ENCODE results near the gene DRD3.

The DRD3 gene

DNA sequence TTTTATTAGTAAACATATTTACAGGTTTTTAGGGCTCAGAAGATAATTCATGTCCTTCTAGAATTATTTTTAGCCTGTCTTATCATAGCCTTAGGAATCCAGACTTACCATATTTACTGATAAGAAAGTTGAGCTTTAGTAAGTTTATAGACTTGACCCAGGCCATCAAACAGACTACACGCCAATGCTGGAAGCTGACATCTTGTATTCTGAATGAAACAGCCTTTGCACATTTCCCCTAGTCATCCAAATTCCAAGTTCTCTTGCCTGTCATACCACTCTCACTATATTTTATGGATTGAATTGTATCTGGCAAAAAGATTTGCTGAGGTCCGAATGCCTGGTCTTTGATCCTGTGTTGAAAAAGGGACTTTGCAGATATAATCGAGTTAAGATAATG, 58.6 kb downstream of the DRD3 start:
- DNase-seq (ENCODE audit: low read depth in 3 of 3), result no peak

DNA sequence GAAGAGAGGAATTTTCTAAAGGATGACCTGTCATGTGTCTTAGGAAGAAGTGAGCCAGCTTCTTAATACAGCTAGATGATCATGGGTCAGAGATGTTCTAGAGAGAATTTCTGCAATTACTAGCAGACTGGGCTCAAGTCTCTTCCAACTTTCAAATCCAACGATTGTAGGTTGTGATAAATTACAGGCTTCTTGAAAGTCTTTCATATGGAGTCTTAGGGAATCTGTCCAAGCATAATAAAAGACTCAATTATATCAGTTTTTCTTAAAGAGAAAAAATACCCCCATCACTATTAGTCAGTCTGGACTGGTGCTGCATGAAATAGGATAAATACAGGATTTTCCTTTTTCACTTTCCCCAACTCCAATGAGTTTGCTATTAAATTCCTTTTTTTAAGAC, 59.1 kb downstream of the DRD3 start:
- DNase-seq (ENCODE audit: low read depth in 3 of 3), result no peak

DNA sequence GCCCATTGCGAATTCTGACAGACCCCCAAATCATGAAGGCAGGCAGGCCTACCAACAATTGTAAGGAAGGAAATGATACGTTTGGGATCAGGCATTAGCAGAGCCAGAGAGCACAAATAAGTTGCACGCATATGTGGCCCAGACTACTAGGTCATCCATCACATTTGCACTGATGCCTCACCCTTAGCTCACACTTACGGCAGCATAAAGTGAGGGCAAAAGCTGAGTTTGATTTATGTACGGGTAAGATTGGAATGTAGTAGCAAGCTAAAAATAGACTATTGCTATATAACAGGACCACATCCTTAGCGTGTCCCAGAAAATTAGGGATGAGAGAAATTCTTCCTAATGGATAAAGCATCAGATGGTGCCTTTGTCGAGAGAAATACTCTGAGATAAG, 63.7 kb downstream of the DRD3 start:
- DNase-seq (ENCODE audit: low read depth in 3 of 3), result no peak

- no peak for DNase-seq (ENCODE audit: low read depth in 3 of 3)
Observed at GRCh38 chr3:114114719-114115118, 64.1 kb downstream of the DRD3 start.

DNA sequence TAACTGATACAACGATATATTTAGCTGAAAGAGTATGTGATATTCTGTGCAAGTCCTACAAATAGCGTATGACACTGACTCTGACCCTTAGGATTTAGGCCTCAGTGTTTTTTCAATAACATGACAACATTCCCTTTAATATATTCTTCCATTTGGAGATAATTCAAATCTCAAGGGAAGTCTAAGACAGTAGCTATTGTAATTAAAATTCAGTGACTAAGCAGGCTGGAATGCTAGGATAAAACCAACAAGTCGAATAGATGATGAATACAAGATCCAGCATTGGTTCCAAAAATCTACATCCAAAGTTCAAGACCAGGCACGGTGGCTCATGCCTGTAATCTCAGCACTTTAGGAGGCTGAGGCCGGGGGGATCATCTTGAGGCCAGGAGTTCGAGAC, 66.2 kb downstream of the DRD3 start:
- DNase-seq (ENCODE audit: low read depth in 3 of 3), result no peak

- no peak for DNase-seq (ENCODE audit: low read depth in 3 of 3)
Observed at GRCh38 chr3:114111060-114111770, 67.6 kb downstream of the DRD3 start.

DNA sequence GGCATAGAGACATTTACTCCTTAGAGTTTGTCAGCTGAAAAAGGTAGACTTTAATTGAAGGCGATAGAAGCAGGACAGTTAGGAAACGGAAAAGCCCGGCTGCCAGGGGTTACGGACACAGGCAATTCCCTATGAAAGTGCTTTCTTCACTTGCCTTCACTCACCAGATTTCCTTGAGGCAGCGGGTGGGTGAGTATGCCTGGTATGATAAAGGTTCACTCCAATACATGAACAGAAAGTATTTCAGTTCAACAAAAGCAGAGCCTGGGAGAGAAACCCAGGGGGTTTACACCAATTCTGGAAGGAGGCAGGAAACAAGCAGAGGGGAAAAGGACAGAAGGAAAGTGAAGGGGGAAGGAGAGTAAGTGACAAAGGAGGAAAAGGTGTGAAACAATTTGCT, 68.4 kb downstream of the DRD3 start:
- DNase-seq (ENCODE audit: low read depth in 3 of 3), result no peak

GRCh38 chr3:114108137-114108536, 70.7 kb downstream of the DRD3 start:
- no peak for DNase-seq (ENCODE audit: low read depth in 3 of 3)

DNA sequence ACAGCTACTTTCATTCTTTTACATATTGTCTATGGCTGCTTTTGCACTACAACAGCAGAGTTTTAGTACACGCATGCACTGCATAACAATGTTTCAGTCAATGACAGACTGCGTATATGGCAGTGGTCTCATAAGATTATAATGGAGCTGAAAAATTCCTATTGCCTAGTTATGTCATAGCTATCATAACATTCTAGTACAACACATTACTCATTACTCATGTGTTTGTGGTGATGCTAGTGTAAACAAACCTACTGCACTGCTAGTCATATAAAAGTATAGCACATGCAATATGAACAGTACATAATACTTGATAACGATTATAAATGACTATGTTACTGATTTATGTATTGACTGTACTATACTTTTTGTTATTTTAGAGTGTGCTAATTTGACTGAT, 74.4 kb downstream of the DRD3 start:
- no peak for DNase-seq (ENCODE audit: low read depth in 3 of 3)

DNA sequence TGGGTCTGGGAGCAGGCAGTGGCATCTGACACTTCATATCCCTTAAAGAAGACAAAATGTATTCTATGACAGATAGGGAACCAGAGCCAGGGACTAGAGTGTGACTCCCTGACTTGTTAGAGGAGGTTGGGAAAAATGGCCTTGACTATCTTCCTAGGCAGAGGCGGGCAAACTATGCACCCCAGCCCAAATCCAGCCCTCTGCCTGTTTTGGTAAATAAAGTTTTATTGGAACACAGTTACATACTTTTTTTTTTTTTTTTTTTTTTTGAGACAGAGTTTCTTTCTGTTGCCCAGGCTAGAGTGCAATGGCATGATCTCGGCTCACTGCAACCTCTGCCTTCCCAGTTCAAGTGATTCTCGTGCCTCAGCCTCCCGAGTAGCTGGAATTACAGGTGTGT, 75.0 kb downstream of the DRD3 start:
- no peak for DNase-seq (ENCODE audit: low read depth in 3 of 3)

GRCh38 chr3:114103181-114103580, 75.7 kb downstream of the DRD3 start:
- no peak for DNase-seq (ENCODE audit: low read depth in 3 of 3)

DNA sequence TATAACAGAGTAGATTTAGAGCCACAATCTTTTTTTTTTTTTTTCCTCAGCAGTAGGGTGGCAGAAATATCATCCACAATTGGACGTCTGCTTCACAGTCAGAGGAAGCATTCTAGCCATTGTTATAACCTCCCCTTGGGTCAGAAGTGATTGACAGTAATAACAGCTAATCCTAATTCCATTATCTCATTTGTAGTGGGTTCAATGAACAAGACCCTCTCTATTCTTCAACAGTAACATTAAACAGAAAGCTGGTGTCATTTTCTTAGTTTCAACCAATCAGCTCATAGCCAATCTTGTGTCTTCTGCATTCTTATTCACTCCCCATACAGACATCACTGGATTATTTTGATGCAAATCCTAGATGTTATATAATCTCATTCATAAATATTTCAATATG, 77.8 kb downstream of the DRD3 start:
- no peak for DNase-seq (ENCODE audit: low read depth in 3 of 3)

- DNase-seq (ENCODE audit: low read depth in 3 of 3), result no peak
Observed at GRCh38 chr3:114095796-114096195, 83.1 kb downstream of the DRD3 start.

- DNase-seq (ENCODE audit: low read depth in 3 of 3), result no peak
Observed at GRCh38 chr3:114093596-114093995, 85.3 kb downstream of the DRD3 start.

DNA sequence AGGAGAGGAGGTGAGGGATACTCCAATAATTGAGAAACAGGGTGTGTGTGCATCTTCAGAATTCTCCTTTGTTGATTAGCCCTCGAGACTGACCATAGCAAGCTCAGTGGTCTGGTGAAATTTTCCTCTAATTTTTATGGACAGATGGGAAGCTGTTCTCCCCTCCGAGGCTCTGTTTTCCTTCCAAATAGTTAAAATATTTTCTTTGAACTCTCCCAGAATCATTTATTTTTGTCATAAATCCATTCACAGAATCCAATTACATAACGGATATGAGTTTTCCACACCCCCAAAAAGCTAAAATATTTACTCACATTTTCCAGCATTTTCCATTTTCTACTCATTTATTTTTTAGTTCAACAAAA, 85.9 kb downstream of the DRD3 start:
- DNase-seq (ENCODE audit: low read depth in 3 of 3), result no peak

DNA sequence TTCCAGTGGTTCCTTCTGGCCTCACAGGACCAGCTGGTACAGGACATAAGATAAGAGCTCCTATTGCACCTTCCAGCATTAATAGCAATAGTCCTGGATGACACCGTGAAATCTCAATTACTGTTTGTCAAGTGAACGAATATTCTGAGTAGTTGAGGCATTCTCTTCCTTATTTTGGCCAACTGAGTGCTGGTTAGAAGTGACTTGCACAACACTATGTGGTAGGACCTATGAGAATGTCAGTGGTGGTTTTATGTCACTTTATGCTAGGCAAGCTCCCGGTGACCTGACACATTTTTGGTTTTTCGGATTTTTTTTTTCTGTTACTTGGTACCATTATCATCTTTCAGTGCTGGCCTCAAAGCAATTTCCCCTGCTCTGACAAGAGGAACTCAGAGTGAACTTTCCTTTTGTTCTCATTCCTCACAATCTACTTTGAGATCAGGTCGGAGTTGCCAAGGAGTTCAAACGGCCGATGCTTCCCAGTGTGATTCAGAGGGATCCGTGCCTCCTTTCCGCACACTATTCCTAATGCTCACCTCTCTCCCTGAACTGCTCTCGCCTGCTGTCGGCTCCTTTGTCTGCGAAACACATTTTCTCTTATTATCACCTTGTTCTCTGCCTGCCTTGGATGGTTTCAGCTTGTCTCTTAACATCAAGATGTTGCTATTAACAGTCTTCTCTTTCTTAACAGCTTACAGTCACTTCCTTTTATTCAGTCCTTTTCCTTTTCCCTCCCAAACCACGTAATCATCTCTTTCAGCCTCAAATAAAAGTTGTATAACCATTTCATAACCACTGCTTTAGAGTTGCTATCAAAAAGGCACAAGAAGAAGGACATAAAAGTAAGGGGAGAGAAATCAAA, 86.5 kb downstream of the DRD3 start:
- DNase-seq (ENCODE audit: low read depth in 3 of 3), result no peak

DNA sequence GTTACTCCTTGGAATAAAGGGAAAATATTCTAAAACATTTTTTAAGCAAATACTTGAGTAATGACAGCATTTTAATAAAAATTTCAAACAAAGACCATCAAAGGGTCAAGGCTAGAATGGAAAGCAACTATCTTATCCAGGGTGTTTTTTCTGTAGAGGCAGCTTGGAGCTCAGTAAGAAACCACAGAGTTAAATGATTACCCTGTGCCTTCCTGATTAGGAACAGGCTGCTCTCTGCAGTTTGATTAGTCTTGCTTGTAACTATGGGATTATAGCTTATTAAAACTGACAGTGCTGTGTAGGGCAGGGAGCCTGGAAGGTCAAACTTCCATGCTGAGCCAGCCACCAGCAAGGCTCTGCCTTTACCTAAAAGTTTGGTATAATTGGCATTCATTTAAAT, 89.2 kb downstream of the DRD3 start:
- no peak for DNase-seq (ENCODE audit: low read depth in 3 of 3)

DNA sequence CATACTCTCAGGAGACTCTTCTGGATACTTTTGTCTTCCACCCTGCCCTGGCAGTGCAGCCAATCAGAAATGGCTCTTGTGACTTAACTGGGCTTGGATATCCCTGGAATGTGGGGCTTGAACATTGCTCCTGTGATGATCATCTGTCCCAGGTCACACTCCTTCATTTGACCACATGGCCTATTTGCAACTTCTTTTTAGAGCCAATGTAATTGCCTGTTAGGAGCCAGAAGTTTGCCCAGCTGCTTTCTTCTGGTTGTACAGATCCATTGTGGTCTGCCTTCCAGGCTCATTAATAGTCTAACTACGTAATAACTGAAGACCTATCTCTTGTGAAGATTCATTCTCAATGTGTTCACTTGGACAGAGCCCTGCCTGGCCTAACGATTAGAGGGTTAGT, 92.5 kb downstream of the DRD3 start:
- no peak for DNase-seq (ENCODE audit: low read depth in 3 of 3)

DNA sequence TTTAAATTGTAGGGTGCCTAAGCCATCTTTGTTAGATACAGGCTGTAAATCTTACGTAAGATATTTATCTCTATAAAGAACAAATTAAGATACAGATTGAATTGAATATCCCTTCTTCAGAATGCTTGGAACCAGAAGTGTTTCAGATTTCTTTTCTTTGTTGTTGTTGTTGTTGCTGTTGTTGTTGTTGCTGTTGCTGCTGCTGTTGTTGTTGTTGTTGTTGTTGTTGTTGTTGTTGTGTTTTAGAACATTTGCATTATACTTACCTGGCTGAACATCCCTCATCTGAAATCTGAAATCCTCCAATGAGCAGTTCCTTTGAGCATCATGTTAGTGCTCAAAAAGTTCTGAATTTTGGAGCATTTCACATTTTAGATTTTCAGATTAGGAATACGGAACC, 95.7 kb downstream of the DRD3 start:
- DNase-seq (ENCODE audit: low read depth in 3 of 3), result no peak

DNA sequence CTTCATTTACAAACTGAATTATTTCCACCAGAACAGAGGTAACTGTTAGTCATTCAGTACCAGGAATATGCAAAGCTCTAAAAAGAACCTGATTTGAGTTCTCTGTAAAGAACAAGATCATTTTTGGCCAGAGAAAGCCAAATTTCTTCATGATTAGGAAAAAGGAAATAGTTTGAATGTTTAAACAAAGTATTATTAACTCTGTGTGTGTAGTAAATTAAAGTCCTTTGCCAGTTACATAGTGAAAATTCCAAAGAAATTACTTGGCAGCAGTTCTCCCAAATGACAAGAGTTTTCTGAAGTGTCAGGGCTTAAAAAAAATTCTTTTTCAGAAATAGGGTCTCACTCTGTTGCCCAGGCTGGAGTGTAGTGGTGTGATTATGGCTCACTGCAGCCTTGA, 97.8 kb downstream of the DRD3 start:
- no peak for DNase-seq (ENCODE audit: low read depth in 3 of 3)

- no peak for DNase-seq (ENCODE audit: low read depth in 3 of 3)
Observed at GRCh38 chr3:114080201-114080600, 98.7 kb downstream of the DRD3 start.

DNA sequence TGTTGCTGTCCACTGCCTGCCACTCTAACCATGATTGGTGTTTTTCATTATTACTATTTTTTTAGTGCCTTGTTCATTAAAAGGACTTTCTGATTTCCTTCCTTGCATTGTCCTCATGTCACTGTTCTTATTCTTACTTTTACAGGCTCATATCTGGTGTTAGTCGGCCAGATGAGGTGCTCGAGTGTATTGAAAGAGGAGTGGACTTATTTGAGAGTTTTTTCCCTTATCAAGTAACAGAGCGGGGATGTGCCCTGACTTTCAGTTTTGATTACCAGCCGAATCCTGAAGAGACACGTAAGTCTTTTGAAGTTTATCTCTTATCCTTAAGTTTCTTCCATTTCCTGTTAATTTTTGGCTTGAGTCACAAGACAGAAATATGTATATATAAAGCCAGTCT, 99.1 kb downstream of the DRD3 start:
- DNase-seq (ENCODE audit: low read depth in 3 of 3), result no peak

DNA sequence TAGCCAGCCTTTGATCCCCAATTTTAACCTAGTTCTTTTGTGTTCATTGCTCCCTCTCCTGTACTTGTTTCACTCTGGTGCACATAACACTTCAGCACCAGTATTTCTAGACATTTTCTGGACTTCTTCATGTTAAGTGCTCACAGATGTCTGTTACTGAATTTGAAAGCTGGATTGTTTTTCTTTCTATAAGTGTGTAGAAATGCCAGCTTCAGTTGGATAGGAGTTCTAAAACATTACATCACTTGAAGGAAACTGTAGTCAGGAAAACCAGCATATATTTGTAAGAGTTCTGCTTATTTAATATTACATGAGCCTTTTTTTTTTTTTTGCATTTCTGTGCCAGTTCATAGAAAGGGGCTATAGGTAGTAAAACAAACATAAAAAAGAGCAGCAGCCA, 100.7 kb downstream of the DRD3 start:
- no peak for DNase-seq (ENCODE audit: low read depth in 3 of 3)
